ACC112 (cell line): ENCODE measurements around the gene CEP290.

Experiments used
- H2AFZ ChIP-seq: fragments of 200-600 bp; sonication (generic); one replicate; pipeline ENCODE4 v1.6.0; 2017; ENCODE audit warnings: antibody characterized with exemption, low read length; ENCODE audit not compliant: unreplicated experiment
- H3K27ac ChIP-seq: fragments of 200-600 bp; sonication (generic); 2 replicates; pipeline ENCODE4 v1.5.1; 2014; ENCODE audit warnings: low read depth, mild to moderate bottlenecking, antibody characterized with exemption, low read length, moderate library complexity
- H3K27me3 ChIP-seq: fragments of 200-600 bp; sonication (generic); 2 replicates; pipeline ENCODE4 v1.6.1; 2014; ENCODE audit warnings: mild to moderate bottlenecking, antibody characterized with exemption, low read length, moderate library complexity, mixed read lengths; ENCODE audit not compliant: insufficient read depth
- H3K36me3 ChIP-seq: fragments of 200-600 bp; sonication (generic); 2 replicates; pipeline ENCODE4 v1.6.1; 2016; ENCODE audit warnings: mild to moderate bottlenecking, antibody characterized with exemption, low read length, moderate library complexity, mixed read lengths; ENCODE audit not compliant: insufficient read depth
- H3K4me1 ChIP-seq: fragments of 200-600 bp; sonication (generic); one replicate; pipeline ENCODE4 v1.6.1; 2016; ENCODE audit warnings: low read length, mixed read lengths; ENCODE audit not compliant: insufficient read depth, unreplicated experiment, control insufficient read depth
- H3K4me3 ChIP-seq: fragments of 200-600 bp; sonication (generic); 2 replicates; pipeline ENCODE4 v1.5.1; 2014; ENCODE audit warnings: mild to moderate bottlenecking, low read depth, low read length
- H3K79me2 ChIP-seq: fragments of 200-600 bp; sonication (generic); one replicate; pipeline ENCODE4 v1.6.0; 2016; ENCODE audit warnings: low read length; ENCODE audit not compliant: control insufficient read depth, unreplicated experiment, insufficient read depth

CEP290 gene

DNA sequence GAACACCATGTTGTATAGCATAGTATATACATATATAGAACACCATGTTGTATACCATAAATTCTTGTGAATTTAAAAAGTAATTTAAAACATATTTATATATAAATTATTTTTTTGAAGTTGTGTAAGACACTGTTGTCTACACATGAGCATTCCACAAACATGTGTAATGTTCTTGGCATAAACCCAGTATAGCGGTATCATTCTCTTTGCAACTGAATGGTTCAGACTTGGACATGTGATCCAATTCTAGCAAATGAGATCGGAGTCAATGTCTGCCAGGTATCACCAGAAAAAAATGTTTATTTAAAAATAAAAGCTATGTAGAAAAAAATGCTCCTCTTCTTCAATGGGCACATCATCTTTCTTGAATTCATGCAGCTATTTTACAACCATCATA lies 33.9 kb downstream of the CEP290 start:
- Histone ChIP-seq H3K27me3 (no peaks in the 10 kb centered on the region), H3K79me2 (no peaks in the 10 kb centered on the region), H2AFZ (no peak overlapping the region), H3K4me3 (no peak overlapping the region), H3K27ac (no peak overlapping the region), H3K4me1 (no peaks in the 10 kb centered on the region), H3K36me3 (peaks cover 15% of the 10 kb centered on the region)

GRCh38 chr12:88093573-88093972 lies 48.3 kb downstream of the CEP290 start:
- no peaks in the 10 kb centered on the region for H3K27me3 ChIP-seq
- H3K36me3 ChIP-seq, result peaks cover 7% of the 10 kb centered on the region
- H3K27ac ChIP-seq, result no peak overlapping the region
- no peaks in the 10 kb centered on the region for H3K79me2 ChIP-seq
- no peak overlapping the region for H2AFZ ChIP-seq
- H3K4me1 ChIP-seq, result no peaks in the 10 kb centered on the region
- no peak overlapping the region for H3K4me3 ChIP-seq

GRCh38 chr12:88092771-88093170 lies 49.1 kb downstream of the CEP290 start:
- Histone ChIP-seq H3K79me2 (no peaks in the 10 kb centered on the region), H3K4me1 (no peaks in the 10 kb centered on the region), H3K27ac (no peak overlapping the region), H3K4me3 (no peak overlapping the region), H3K27me3 (no peaks in the 10 kb centered on the region), H2AFZ (no peak overlapping the region), H3K36me3 (peaks cover 10% of the 10 kb centered on the region)

DNA sequence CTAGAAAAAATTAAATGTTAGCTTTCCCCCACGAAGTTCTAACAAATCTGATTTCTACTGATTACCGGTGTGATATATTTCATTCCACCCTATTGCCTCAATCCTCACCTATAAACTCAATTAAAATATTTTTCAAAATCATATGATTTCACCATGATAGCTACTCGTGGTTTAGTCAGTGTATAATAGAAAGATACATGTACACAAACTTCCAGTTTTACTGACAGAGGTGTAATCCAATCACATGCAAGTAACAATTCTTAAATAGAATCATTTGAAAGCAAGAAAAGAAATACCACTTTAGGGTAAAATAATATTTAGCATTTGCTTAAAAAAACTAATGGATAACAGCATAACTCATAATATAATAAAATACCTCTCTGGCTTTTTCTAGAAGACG lies 57.7 kb downstream of the CEP290 start:
- peaks cover 33% of the 10 kb centered on the region; the same call in 1 of the 2 replicates for H3K36me3 ChIP-seq
- no peaks in the 10 kb centered on the region for H3K4me1 ChIP-seq
- H3K79me2 ChIP-seq, result no peaks in the 10 kb centered on the region
- H3K4me3 ChIP-seq, result no peak overlapping the region
- no peaks in the 10 kb centered on the region for H3K27me3 ChIP-seq
- H2AFZ ChIP-seq, result no peak overlapping the region
- H3K27ac ChIP-seq, result no peak overlapping the region

DNA sequence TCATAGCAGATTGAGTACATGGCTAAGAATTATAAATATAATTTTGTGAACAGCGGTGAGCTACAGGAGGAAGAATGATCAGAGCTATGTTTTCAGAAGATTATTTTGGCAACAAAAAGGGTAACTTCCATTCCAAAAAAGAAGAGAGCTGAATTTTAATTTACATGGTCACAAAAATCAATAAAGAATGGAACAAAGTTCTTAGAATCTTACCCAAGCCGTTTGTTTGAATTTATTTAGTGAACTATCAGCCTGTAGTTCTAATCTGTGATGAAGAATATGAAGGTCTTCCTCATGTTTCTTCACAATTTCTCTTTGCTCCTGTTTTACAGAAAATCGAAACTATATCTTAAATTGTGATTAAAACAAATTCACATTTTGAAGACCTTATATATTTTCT lies 58.3 kb downstream of the CEP290 start:
- no peaks in the 10 kb centered on the region for H3K27me3 ChIP-seq
- peaks cover 36% of the 10 kb centered on the region for H3K36me3 ChIP-seq
- no peak overlapping the region for H2AFZ ChIP-seq
- H3K4me3 ChIP-seq, result no peak overlapping the region
- no peaks in the 10 kb centered on the region for H3K79me2 ChIP-seq
- no peaks in the 10 kb centered on the region for H3K4me1 ChIP-seq
- H3K27ac ChIP-seq, result no peak overlapping the region

DNA sequence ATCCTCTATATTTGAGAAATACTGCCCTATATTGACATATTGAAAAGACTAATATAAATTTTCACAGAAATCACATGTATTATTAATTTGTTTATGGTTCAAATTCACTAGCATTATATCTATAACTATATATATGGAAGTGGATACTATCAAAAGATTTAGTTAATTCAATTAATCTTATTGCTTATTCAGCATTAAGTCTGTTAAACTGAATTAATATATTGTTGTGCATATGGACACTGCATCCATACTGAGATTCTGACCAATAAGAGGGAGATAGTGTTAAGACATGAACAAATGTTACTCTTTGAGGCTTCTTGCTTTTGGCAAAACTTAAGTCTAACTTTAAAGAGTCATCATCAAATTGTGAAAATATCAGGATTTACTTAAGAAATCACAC lies 60.6 kb downstream of the CEP290 start:
- H3K4me1 ChIP-seq, result no peaks in the 10 kb centered on the region
- H3K4me3 ChIP-seq, result no peak overlapping the region
- no peaks in the 10 kb centered on the region for H3K27me3 ChIP-seq
- H2AFZ ChIP-seq, result no peak overlapping the region
- H3K27ac ChIP-seq, result no peak overlapping the region
- no peaks in the 10 kb centered on the region for H3K79me2 ChIP-seq
- peaks cover 36% of the 10 kb centered on the region for H3K36me3 ChIP-seq

- Histone ChIP-seq H3K79me2 (no peaks in the 10 kb centered on the region), H3K36me3 (peaks cover 12% of the 10 kb centered on the region), H3K27ac (no peak overlapping the region), H3K4me1 (peaks cover 9% of the 10 kb centered on the region), H3K27me3 (no peaks in the 10 kb centered on the region), H2AFZ (no peak overlapping the region), H3K4me3 (no peak overlapping the region)
Measured at GRCh38 chr12:88067301-88067700, 74.6 kb downstream of the CEP290 start.

DNA sequence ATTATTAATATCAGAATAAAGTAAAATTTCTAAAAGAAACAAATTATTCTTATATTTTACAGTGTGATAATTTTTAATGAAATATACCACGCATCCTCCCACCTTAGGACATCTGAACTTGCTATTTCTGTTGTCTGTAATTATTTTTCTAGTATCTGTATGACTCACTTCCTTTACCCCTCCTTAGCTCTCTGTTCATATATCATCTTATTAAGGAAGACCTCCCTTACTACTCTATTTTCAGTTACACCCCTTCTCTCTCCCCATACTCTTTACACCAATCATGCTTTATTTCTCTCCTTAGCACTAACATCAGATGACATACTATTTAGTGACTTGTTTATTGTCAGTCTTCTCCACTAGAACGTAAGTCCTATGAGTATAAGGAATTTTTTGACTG lies 78.5 kb downstream of the CEP290 start:
- peaks cover 27% of the 10 kb centered on the region for H3K36me3 ChIP-seq
- H3K79me2 ChIP-seq, result no peaks in the 10 kb centered on the region
- H3K27ac ChIP-seq, result no peak overlapping the region
- H2AFZ ChIP-seq, result peak overlapping the region; percentile 20
- no peak overlapping the region for H3K4me3 ChIP-seq
- H3K4me1 ChIP-seq, result peaks cover 16% of the 10 kb centered on the region
- H3K27me3 ChIP-seq, result no peaks in the 10 kb centered on the region

DNA sequence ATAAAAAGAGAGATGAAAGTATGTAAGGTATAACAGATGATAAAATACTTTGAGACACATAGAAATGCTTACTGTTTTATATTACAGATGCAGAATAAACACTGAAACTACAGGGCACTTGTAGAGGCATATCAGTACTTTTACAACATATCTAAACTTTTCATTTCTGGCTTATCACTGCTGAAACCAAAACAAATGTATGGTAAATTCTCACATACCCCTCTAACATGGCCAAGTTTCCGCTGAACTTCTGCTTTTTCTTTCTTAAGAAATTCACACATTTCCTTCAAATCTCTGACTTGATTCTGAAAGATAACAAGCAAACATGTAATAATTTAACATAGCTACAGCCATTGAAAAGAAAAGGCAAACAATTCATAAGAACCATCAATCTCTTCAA lies 79.4 kb downstream of the CEP290 start:
- Histone ChIP-seq H3K27ac (no peak overlapping the region), H3K36me3 (peaks cover 33% of the 10 kb centered on the region), H2AFZ (no peak overlapping the region), H3K4me1 (peaks cover 16% of the 10 kb centered on the region), H3K27me3 (no peaks in the 10 kb centered on the region), H3K79me2 (no peaks in the 10 kb centered on the region), H3K4me3 (no peak overlapping the region)

GRCh38 chr12:88058719-88059077 lies 83.2 kb downstream of the CEP290 start:
- no peaks in the 10 kb centered on the region for H3K79me2 ChIP-seq
- H2AFZ ChIP-seq, result no peak overlapping the region
- H3K27ac ChIP-seq, result 0 out of 2 replicates have a peak overlapping the region, but pooled peaks have one; percentile 11
- no peaks in the 10 kb centered on the region for H3K27me3 ChIP-seq
- no peak overlapping the region for H3K4me3 ChIP-seq
- peaks cover 23% of the 10 kb centered on the region for H3K4me1 ChIP-seq
- H3K36me3 ChIP-seq, result peaks cover 35% of the 10 kb centered on the region

- Histone ChIP-seq H3K79me2 (no peaks in the 10 kb centered on the region), H2AFZ (no peak overlapping the region), H3K27ac (0 out of 2 replicates have a peak overlapping the region, but pooled peaks have one; percentile 11), H3K27me3 (no peaks in the 10 kb centered on the region), H3K4me3 (no peak overlapping the region), H3K4me1 (peaks cover 19% of the 10 kb centered on the region), H3K36me3 (peaks cover 35% of the 10 kb centered on the region)
Measured at GRCh38 chr12:88057994-88058718, 83.7 kb downstream of the CEP290 start.
